Endodermal cell (in vitro differentiated cells): ENCODE results near the gene PRXL2B. TPM values are rescaled to one million over a fixed set of nuclear protein-coding genes. Genes with fewer than 3 reads are reported as not detected.

ENCODE experiments used
- DNase-seq: peaks from one replicate; pipeline ENCODE4 v3.0.0-alpha.2; 2017
- H3K27ac ChIP-seq: 2 replicates; pipeline ENCODE4 v1.5.1; 2013; ENCODE audit warnings: mild to moderate bottlenecking, low read depth, low read length, moderate library complexity
- H3K27me3 ChIP-seq: 2 replicates; pipeline ENCODE4 v1.6.1; 2013; ENCODE audit warnings: mild to moderate bottlenecking, low read length, moderate library complexity; ENCODE audit not compliant: insufficient read depth, control insufficient read depth, poor library complexity, severe bottlenecking
- H3K36me3 ChIP-seq: 2 replicates; pipeline ENCODE4 v1.7.0; 2013; ENCODE audit warnings: mild to moderate bottlenecking, low read length, moderate library complexity; ENCODE audit not compliant: control insufficient read depth, insufficient read depth
- H3K4me1 ChIP-seq: one replicate; pipeline ENCODE4 v1.7.0; 2013; ENCODE audit warnings: low read length; ENCODE audit not compliant: control insufficient read depth, insufficient read depth
- H3K4me3 ChIP-seq: 2 replicates; pipeline ENCODE4 v1.5.1; 2013; ENCODE audit warnings: mild to moderate bottlenecking, low read length, moderate library complexity
- H3K9ac ChIP-seq: 2 replicates; pipeline ENCODE4 v1.6.1; 2013; ENCODE audit warnings: mild to moderate bottlenecking, low read length, moderate library complexity; ENCODE audit not compliant: poor library complexity, severe bottlenecking; ENCODE audit errors: extremely low read depth
- H3K9me3 ChIP-seq: 2 replicates; pipeline ENCODE4 v1.6.1; 2013; ENCODE audit warnings: mild to moderate bottlenecking, low read length, moderate library complexity; ENCODE audit not compliant: control insufficient read depth
- H3K27ac Mint-ChIP-seq: 2 replicates; pipeline ENCODE4 v1.8.0; 2020; ENCODE audit warnings: mixed read lengths
- H3K27me3 Mint-ChIP-seq: 2 replicates; pipeline ENCODE4 v1.8.0; 2021; ENCODE audit warnings: mild to moderate bottlenecking, mixed read lengths; ENCODE audit not compliant: insufficient read depth
- H3K36me3 Mint-ChIP-seq: 2 replicates; pipeline ENCODE4 v1.8.0; 2020; ENCODE audit warnings: low read depth, mixed read lengths
- H3K4me1 Mint-ChIP-seq: 2 replicates; pipeline ENCODE4 v1.8.0; 2020; ENCODE audit warnings: mixed read lengths
- H3K4me3 Mint-ChIP-seq: 2 replicates; pipeline ENCODE4 v1.8.0; 2020; ENCODE audit warnings: mild to moderate bottlenecking, moderate library complexity, mixed read lengths
- H3K9me3 Mint-ChIP-seq: 2 replicates; pipeline ENCODE4 v1.8.0; 2020; ENCODE audit warnings: mild to moderate bottlenecking, mixed read lengths
- CTCF ChIP-seq: fragments of 200-600 bp; sonication (generic); conservative IDR thresholded peaks from 2 replicates; pipeline ENCODE4 v1.5.0; 2021; ENCODE audit warnings: antibody characterized with exemption, mild to moderate bottlenecking
- WGBS, 2 experiments: methylation state at CpG; one replicate each; pipeline versions ENCODE4 v1.1.5 to v1.1.7; 2013; ENCODE audit warnings: missing lambda C conversion rate in 2 of 2, mixed read lengths in 1 of 2; ENCODE audit not compliant: insufficient coverage in 1 of 2, insufficient read length in 1 of 2; 5-methylcytosine and 5-hydroxymethylcytosine counted together
- total RNA-seq, 2 donors: library from RNA; stranded (reverse); fragmentation: NEBNext Ultra II Directional in 1 of 2; extraction: Animal tissue kit (Norgen Biotek cat#: 25700) in 1 of 2; gene quantifications; 2 replicates in 1 of 2; 3 replicates in 1 of 2; pipeline ENCODE4 v1.2.1, GENCODE V29; 2021

PRXL2B gene
- total RNA-seq, 2 donors from 2014 or later = 33.4 to 34.4 TPM

DNA sequence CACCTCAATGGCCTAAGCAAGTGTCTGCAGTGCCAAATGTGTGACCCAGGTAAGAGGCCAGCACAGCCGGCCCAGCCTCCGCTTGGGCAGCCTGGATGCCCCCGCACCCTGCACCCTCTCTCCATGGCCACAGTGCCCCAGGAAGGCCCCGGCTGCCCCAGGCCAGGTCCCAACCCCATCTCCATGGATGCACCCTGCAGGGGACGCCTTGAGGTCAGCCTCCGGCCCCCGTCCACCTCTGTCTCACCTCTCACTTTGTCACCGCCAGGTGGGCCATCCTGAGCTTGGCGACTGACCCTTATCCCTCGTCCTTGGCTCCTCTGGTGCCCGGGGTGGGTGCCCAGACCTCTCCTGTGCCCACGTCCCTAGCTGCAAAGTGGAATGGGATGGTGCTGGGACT, 28.2 kb upstream of the PRXL2B start:
- Histone ChIP-seq H3K27ac (no peak overlapping the region), H3K4me1 (peaks cover 4% of the 10 kb centered on the region), H3K36me3 (no peaks in the 10 kb centered on the region), H3K9ac (no peak overlapping the region), H3K9me3 (no peaks in the 10 kb centered on the region), H3K4me3 (no peak overlapping the region), H3K27me3 (no peaks in the 10 kb centered on the region)
- Mint-ChIP-seq H3K36me3 (no peaks in the 10 kb centered on the region), H3K9me3 (no peaks in the 10 kb centered on the region), H3K27me3 (no peaks in the 10 kb centered on the region), H3K27ac (no peak overlapping the region), H3K4me1 (peaks cover 6% of the 10 kb centered on the region), H3K4me3 (no peak overlapping the region)
- WGBS, 2 experiments = 89% methylated on average over 6 to 12 of the region's 12 CpGs
- TF ChIP-seq CTCF = no peak
- DNase-seq = no peak

DNA sequence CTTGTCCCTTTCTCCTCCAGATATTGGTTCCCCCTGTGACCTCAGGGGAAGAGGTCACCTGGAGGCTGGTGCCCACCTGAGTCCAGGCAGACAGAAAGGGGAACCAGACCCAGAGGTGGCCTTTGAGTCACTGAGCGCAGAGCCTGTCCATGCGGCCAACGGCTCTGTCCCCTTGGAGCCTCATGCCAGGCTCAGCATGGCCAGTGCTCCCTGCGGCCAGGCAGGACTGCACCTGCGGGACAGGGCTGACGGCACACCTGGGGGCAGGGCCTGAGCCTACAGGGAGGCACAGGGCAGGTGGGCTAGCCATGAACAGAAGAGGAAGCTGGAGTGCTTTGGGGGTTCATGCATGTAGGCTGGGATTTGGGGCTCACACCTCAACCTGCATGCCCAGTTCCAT, 27.7 kb upstream of the PRXL2B start:
- Histone ChIP-seq H3K27ac (no peak overlapping the region), H3K9ac (no peak overlapping the region), H3K4me3 (no peak overlapping the region), H3K4me1 (peaks cover 4% of the 10 kb centered on the region), H3K27me3 (no peaks in the 10 kb centered on the region), H3K36me3 (no peaks in the 10 kb centered on the region), H3K9me3 (no peaks in the 10 kb centered on the region)
- Mint-ChIP-seq H3K4me3 (no peak overlapping the region), H3K27me3 (no peaks in the 10 kb centered on the region), H3K9me3 (no peaks in the 10 kb centered on the region), H3K27ac (no peak overlapping the region), H3K36me3 (no peaks in the 10 kb centered on the region), H3K4me1 (peaks cover 6% of the 10 kb centered on the region)
- TF ChIP-seq CTCF = no peak
- DNase-seq = no peak
- 88 to 96% methylated on average over 6 of the region's 6 CpGs for WGBS, 2 experiments

DNA sequence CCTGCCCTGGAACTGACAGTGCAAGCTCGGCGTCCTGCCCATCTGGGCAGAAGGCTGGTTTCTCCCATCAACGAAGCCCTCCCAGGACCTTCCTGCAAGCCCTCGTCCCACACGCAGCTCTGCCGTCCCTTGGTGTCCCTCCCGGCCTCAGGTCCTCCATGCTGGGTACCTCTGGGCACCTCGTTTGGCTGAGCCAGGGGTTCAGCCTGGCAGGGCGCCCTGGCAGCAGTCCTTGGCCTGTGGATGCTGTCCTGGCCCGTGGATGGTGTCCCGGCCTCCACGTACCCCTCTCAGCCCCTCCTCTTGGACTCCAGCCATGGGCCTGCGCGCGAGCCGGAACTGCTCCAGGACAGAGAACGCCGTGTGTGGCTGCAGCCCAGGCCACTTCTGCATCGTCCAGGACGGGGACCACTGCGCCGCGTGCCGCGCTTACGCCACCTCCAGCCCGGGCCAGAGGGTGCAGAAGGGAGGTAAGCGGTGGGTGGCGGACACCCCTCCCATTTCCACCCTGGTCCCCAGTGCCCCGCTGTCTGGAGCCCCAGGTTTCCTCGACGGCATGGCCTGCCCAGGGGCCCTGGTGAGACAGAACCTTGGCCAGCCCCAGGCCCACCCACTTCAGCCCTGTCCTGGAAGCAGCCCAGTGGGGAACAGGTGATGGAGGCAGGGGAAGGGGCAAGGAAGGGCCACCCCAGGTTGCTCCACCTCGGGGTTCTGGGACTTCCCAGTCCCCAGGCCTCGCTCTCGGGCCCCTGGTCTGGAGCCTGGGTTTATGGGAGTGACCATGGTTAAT, 26.9 kb upstream of the PRXL2B start:
- no peaks in the 10 kb centered on the region for H3K9me3 Mint-ChIP-seq
- H3K36me3 Mint-ChIP-seq = no peaks in the 10 kb centered on the region
- H3K4me1 Mint-ChIP-seq = peaks cover 6% of the 10 kb centered on the region
- H3K27me3 ChIP-seq = no peaks in the 10 kb centered on the region
- no peak for DNase-seq
- peaks cover 4% of the 10 kb centered on the region for H3K4me1 ChIP-seq
- WGBS, 2 experiments = 91 to 98% methylated on average over 25 to 35 of the region's 35 CpGs
- no peaks in the 10 kb centered on the region for H3K27me3 Mint-ChIP-seq
- no peak overlapping the region for H3K4me3 ChIP-seq
- H3K27ac ChIP-seq = no peak overlapping the region
- H3K4me3 Mint-ChIP-seq = no peak overlapping the region
- no peak overlapping the region for H3K27ac Mint-ChIP-seq
- H3K9me3 ChIP-seq = no peaks in the 10 kb centered on the region
- no peak for TF ChIP-seq CTCF
- H3K9ac ChIP-seq = no peak overlapping the region
- H3K36me3 ChIP-seq = no peaks in the 10 kb centered on the region
